Measurements from ENCODE around the gene ZNF687. TPM values are rescaled to one million over a fixed set of nuclear protein-coding genes. Genes with fewer than 3 reads are reported as not detected.

ZNF687 gene
- total RNA-seq, 1 experiment from 2014 or later: 56.8 TPM

- no peaks in the 10 kb centered on the region for H3K27me3 Mint-ChIP-seq (ENCODE audit: low read depth)
- POLR2A ChIA-PET: interaction anchor here (0.7 kb wide), 1 partner anchor 35 kb away, joined by 3 read pairs; no protein-coding TSS in a partner anchor
- H3K36me3 Mint-ChIP-seq: peaks cover 17% of the 10 kb centered on the region
- DNase-seq (ENCODE audit: low spot score): no peak
- CTCF ChIA-PET: interaction anchor here (1.5 to 1.8 kb wide), 3 partner anchors 14 to 24 kb away, joined by 3 to 6 read pairs (median 5); no protein-coding TSS in a partner anchor
- ATAC-seq: no peak
- TF ChIP-seq ZSCAN18 (CRISPR knock-in tag; IDR thresholded peaks at IDR 0.05) (no peak), GTF2I (CRISPR knock-in tag; conservative IDR thresholded peaks at IDR 0.05) (no peak), ATF6 (CRISPR knock-in tag; IDR thresholded peaks at IDR 0.05) (no peak), ELF4 (CRISPR knock-in tag; IDR thresholded peaks at IDR 0.05; ENCODE audit: low read depth) (no peak), GABPB1 (CRISPR knock-in tag; IDR thresholded peaks at IDR 0.05) (no peak), CREM (CRISPR knock-in tag; IDR thresholded peaks at IDR 0.05) (no peak), HMGXB4 (CRISPR knock-in tag; IDR thresholded peaks at IDR 0.05) (no peak), NFYB (CRISPR knock-in tag; conservative IDR thresholded peaks at IDR 0.05; ENCODE audit: low read depth) (no peak), AFF4 (CRISPR knock-in tag; IDR thresholded peaks at IDR 0.05; ENCODE audit: borderline replicate concordance) (no peak), ZNF138 (CRISPR knock-in tag; conservative IDR thresholded peaks at IDR 0.05) (no peak), NR3C1 (CRISPR knock-in tag; conservative IDR thresholded peaks at IDR 0.05; ENCODE audit: low read depth) (no peak), ZNF281 (CRISPR knock-in tag; IDR thresholded peaks at IDR 0.05) (no peak), EMX1 (CRISPR knock-in tag; IDR thresholded peaks at IDR 0.05) (no peak), CBFB (CRISPR knock-in tag; IDR thresholded peaks at IDR 0.05; ENCODE audit: low read depth) (no peak), TP53 (CRISPR knock-in tag; IDR thresholded peaks at IDR 0.05) (no peak), ZNF121 (CRISPR knock-in tag; IDR thresholded peaks at IDR 0.05) (no peak), AR (CRISPR knock-in tag; IDR thresholded peaks at IDR 0.05) (no peak), CREB1 (CRISPR knock-in tag; IDR thresholded peaks at IDR 0.05) (no peak)
- H3K4me3 Mint-ChIP-seq: no peak overlapping the region
- H3K9me3 Mint-ChIP-seq: no peaks in the 10 kb centered on the region
- peaks cover 13% of the 10 kb centered on the region for H3K4me1 Mint-ChIP-seq
- H3K27ac Mint-ChIP-seq: no peak overlapping the region
Measured at GRCh38 chr1:151324390-151324930, 42.4 kb downstream of the ZNF687 start.
